Heart left ventricle (tissue), 13 donors: Measurements from ENCODE around the gene FNDC5.

Experiments used
- POLR2A ChIP-seq, 2 donors: fragments of 450-650 bp; IDR thresholded peaks; one replicate each; pipeline ENCODE4 v1.6.1; 2017; ENCODE audit warnings: antibody characterized with exemption in 2 of 2, mild to moderate bottlenecking in 2 of 2, moderate library complexity in 2 of 2
- TF ChIP-seq, protein P1 (sequence below), 12 donors: fragments of 200-600 bp; sonication (generic) in 4 of 12; IDR thresholded peaks; one replicate each; pipeline versions ENCODE4 v1.5.0 to v1.8.0; 2018 to 2022; ENCODE audit warnings: antibody characterized with exemption in 12 of 12, mild to moderate bottlenecking in 5 of 12
- donor health status: ischemic (EF 13 %, LVEDD 7.1; RV severe dilation, severe dysfunction).
- donor health status: DM: no; HTN: yes; CAD: no.
- donor health status: DM: no; HTN: no; CAD: no.
- donor health status: ischemic (EF 25% LVEDD 6.9; RV normal size, moderate dysfunction).
- donor health status: ischemic (EF 25% LVEDD 5.7; RV mildly dilated, moderate dysfunction).
- donor health status: ischemic (EF 35%, LVEDD 5.7; RV mildly dilated, moderate dysfunction).
- donor health status: nonischemic (EF 11% LVEDD 7.7; RV severe dilation, severe dysfunction).
- donor health status: DM: yes; HTN: yes; CAD: no.
- donor health status: PGD.
- donor health status: ischemic (EF 29% LVEDD 5.4; RV normal size, mild dysfunction).
- donor health status: nonischemic (EF 23%, LVEDD 6.1; RV moderate dilation, normal function).

DNA sequence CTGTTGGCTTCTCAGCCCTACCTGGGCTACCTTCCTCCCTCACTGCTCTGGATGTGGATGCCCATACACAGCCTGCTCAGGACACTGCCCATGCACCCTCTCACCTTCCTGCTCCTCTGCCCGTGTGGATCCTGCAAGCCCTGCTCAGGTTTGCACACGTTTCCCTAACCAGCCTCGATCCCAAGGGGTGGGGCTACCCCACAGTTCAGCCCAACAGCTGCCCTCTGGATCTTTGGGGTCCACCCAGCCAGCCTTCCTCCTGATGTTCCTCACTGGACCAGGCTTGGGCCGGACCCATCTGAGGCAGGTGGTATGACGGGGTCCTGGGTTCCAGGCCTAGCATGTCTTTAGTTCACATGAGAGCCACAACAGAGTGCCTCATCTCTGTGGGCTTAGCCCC lies 25.7 kb upstream of the FNDC5 start:
- TF ChIP-seq, protein P1, sequence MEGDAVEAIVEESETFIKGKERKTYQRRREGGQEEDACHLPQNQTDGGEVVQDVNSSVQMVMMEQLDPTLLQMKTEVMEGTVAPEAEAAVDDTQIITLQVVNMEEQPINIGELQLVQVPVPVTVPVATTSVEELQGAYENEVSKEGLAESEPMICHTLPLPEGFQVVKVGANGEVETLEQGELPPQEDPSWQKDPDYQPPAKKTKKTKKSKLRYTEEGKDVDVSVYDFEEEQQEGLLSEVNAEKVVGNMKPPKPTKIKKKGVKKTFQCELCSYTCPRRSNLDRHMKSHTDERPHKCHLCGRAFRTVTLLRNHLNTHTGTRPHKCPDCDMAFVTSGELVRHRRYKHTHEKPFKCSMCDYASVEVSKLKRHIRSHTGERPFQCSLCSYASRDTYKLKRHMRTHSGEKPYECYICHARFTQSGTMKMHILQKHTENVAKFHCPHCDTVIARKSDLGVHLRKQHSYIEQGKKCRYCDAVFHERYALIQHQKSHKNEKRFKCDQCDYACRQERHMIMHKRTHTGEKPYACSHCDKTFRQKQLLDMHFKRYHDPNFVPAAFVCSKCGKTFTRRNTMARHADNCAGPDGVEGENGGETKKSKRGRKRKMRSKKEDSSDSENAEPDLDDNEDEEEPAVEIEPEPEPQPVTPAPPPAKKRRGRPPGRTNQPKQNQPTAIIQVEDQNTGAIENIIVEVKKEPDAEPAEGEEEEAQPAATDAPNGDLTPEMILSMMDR (IDR thresholded peaks at IDR 0.05), result no peak
- TF ChIP-seq POLR2A (IDR thresholded peaks at IDR 0.05), result no peak
